Measurements from ENCODE around the gene LRR1. TPM values are rescaled to one million over a fixed set of nuclear protein-coding genes. Genes with fewer than 3 reads are reported as not detected.

Gene LRR1
- total and polyA plus RNA-seq, 2 of the 4 experiments (the other 2 are of a cell fraction): 11.6 to 20.8 TPM

GRCh38 chr14:49584058-49584457 lies 14.7 kb upstream of the LRR1 start:
- Histone ChIP-seq H4K20me1 (ENCODE audit: insufficient read depth, low read length) (peaks cover 62% of the 10 kb centered on the region), H3K9ac (ENCODE audit: low read depth, low read length) (0 out of 2 replicates have a peak overlapping the region, but pooled peaks have one; percentile 12), H2AK5ac (ENCODE audit: low read depth, low read length) (no peak overlapping the region)

More at GRCh38 chr14:49584058-49584457, 14.7 kb upstream of the LRR1 start:
- Histone ChIP-seq H3K14ac (replicated peaks; ENCODE audit: low read depth, low read length) (no peak overlapping the region), H3K36me3 (ENCODE audit: control insufficient read depth, insufficient read depth, low read length) (peaks cover 17% of the 10 kb centered on the region), H3K9me1 (ENCODE audit: insufficient read depth, low read length) (peaks cover 17% of the 10 kb centered on the region), H3K18ac (ENCODE audit: low read depth, low read length) (no peak overlapping the region), H2BK5ac (ENCODE audit: low read depth, low read length, poor library complexity, severe bottlenecking) (no peak overlapping the region), H2BK20ac (ENCODE audit: low read depth, low read length) (no peak overlapping the region), H3K4me1 (ENCODE audit: control insufficient read depth, insufficient read depth, low read length) (peaks cover 6% of the 10 kb centered on the region), H3K4me3 (ENCODE audit: insufficient read depth, low read depth, low read length) (peak overlapping the region; percentile 2; the same call in 1 of the 2 replicates), H3K27me3 (ENCODE audit: control insufficient read depth, insufficient read depth, low read length) (no peaks in the 10 kb centered on the region), H2AFZ (replicated peaks; ENCODE audit: low read length, poor library complexity) (no peak overlapping the region), H4K5ac (ENCODE audit: low read depth, low read length) (no peak overlapping the region), H3K56ac (ENCODE audit: extremely low read depth, insufficient read depth, low read length) (no peak overlapping the region), H3K27ac (ENCODE audit: insufficient read depth, low read length) (peak overlapping the region; percentile 31; the same call in 1 of the 2 replicates), H4K8ac (ENCODE audit: low read depth in 2 of 2, low read length in 2 of 2) (no peak overlapping the region), H4K91ac (ENCODE audit: insufficient read depth, low read depth, low read length) (no peak overlapping the region), H2AK9ac (replicated peaks; ENCODE audit: low read depth, low read length, poor library complexity) (no peak overlapping the region), H3K79me1 (ENCODE audit: low read depth in 1 of 2, low read length in 2 of 2) (peaks cover 25 to 63% of the 10 kb centered on the region in 2 experiments), H3K4ac (ENCODE audit: low read depth, low read length) (no peak overlapping the region), H2BK15ac (ENCODE audit: low read depth, low read length) (no peak overlapping the region), H3K9me3 (ENCODE audit: control insufficient read depth, insufficient read depth, low read length) (no peaks in the 10 kb centered on the region), H2BK120ac (ENCODE audit: low read depth, low read length) (no peak overlapping the region), H3K23ac (ENCODE audit: low read depth, low read length) (peak overlapping the region; percentile 43; the same call in 1 of the 2 replicates), H3K4me2 (ENCODE audit: low read depth, low read length) (peak overlapping the region; percentile 34)
- dilution Hi-C loops (cut with HindIII; ENCODE audit: low sequenced_read_pairs, unreplicated experiment) (no loop called here), intact Hi-C loops (cut with micrococcal nuclease) (no loop called here), in situ Hi-C loops (cut with MboI; ENCODE audit: low sequenced_read_pairs) (no loop called here)
- ATAC-seq (ENCODE audit: low read depth) (no peak), DNase-seq (no peak)
- no TSS peak for BruUV-seq (replicated peaks)
- ChIA-PET POLR2A (ENCODE audit: unreplicated experiment) (no interaction called here), CTCF (no interaction called here)
- no peak for TF ChIP-seq FOS (IDR thresholded peaks at IDR 0.05; ENCODE audit: low read depth, low read length)
- TF ChIP-seq MXI1 (IDR thresholded peaks at IDR 0.05; ENCODE audit: borderline replicate concordance, low read depth, low read length): no peak
- TF ChIP-seq USF2 (IDR thresholded peaks at IDR 0.05; ENCODE audit: low read depth, low read length): no peak
- no peak for TF ChIP-seq BHLHE40 (IDR thresholded peaks at IDR 0.05; ENCODE audit: low read depth, low read length)
- TF ChIP-seq CTCF (conservative IDR thresholded peaks at IDR 0.05; ENCODE audit: low read depth, low read length): no peak
- TF ChIP-seq RAD21 (IDR thresholded peaks at IDR 0.05; ENCODE audit: low read length): no peak
- no peak for TF ChIP-seq CHD1 (IDR thresholded peaks at IDR 0.05; ENCODE audit: low read depth, low read length)
- no peak for TF ChIP-seq SMC3 (IDR thresholded peaks at IDR 0.05; ENCODE audit: low read depth, low read length)
- no peak for TF ChIP-seq NFE2L2 (IDR thresholded peaks at IDR 0.05; ENCODE audit: low read depth, low read length)
- no peak for TF ChIP-seq RFX5 (IDR thresholded peaks at IDR 0.05; ENCODE audit: low read depth, low read length)
- TF ChIP-seq RCOR1 (IDR thresholded peaks at IDR 0.05; ENCODE audit: insufficient replicate concordance, low read length): no peak
- TF ChIP-seq MAZ (IDR thresholded peaks at IDR 0.05; ENCODE audit: borderline replicate concordance, low read depth, low read length): no peak
- TF ChIP-seq POLR2A (IDR thresholded peaks at IDR 0.05; ENCODE audit: low read depth, low read length): no peak
- WGBS, 2 experiments (ENCODE audit: extremely low coverage in 2 of 2, insufficient read length in 1 of 2): 96% methylated on average over 3 of the region's 11 CpGs; no CpG with 5 or more reads in 1 of the 2 experiments
